MM.1S (cell line): Measurements from ENCODE around the gene VAPB.
"Not testable (repeated sequence)": the region's sequence is repeated elsewhere in the genome, so short reads cannot be mapped to it uniquely, and the experiment has no call there.

ENCODE experiments used
- DNase-seq: peaks from one replicate; pipeline ENCODE4 v3.0.0-alpha.2; 2015
- H2AFZ ChIP-seq: fragments of 300-600 bp; sonication (generic); 2 replicates; pipeline ENCODE4 v1.6.0; 2016; ENCODE audit warnings: antibody characterized with exemption, low read length
- H3F3A ChIP-seq: fragments of 300-600 bp; sonication (generic); 2 replicates; pipeline ENCODE4 v1.6.1; 2016; ENCODE audit warnings: mild to moderate bottlenecking, antibody characterized with exemption, low read length, moderate library complexity, mixed read lengths; ENCODE audit not compliant: insufficient read depth
- H3K27ac ChIP-seq: fragments of 300-600 bp; sonication (generic); 2 replicates; pipeline ENCODE4 v1.5.1; 2016; ENCODE audit warnings: mild to moderate bottlenecking, low read length
- H3K27me3 ChIP-seq: fragments of 300-600 bp; sonication (generic); replicated peaks from 2 replicates; pipeline ENCODE4 v1.6.0; 2016; ENCODE audit warnings: low read length; ENCODE audit not compliant: insufficient read depth
- H3K36me3 ChIP-seq: fragments of 300-600 bp; sonication (generic); replicated peaks from 2 replicates; pipeline ENCODE4 v1.6.1; 2016; ENCODE audit warnings: mild to moderate bottlenecking, low read length, mixed read lengths; ENCODE audit not compliant: insufficient read depth
- H3K4me1 ChIP-seq: fragments of 300-600 bp; sonication (generic); 2 replicates; pipeline ENCODE4 v1.6.1; 2016; ENCODE audit warnings: low read length, mixed read lengths
- H3K4me2 ChIP-seq: fragments of 300-600 bp; sonication (generic); 2 replicates; pipeline ENCODE4 v1.6.0; 2016; ENCODE audit warnings: low read depth, low read length
- H3K4me3 ChIP-seq: fragments of 300-600 bp; sonication (generic); 2 replicates; pipeline ENCODE4 v1.5.1; 2016; ENCODE audit warnings: low read length, mixed read lengths
- H3K79me2 ChIP-seq: fragments of 300-600 bp; sonication (generic); 2 replicates; pipeline ENCODE4 v1.6.1; 2016; ENCODE audit warnings: mixed run types, low read length, mixed read lengths
- H3K9ac ChIP-seq: fragments of 300-600 bp; sonication (generic); 2 replicates; pipeline ENCODE4 v1.6.1; 2016; ENCODE audit warnings: low read length, mixed read lengths
- H3K9me2 ChIP-seq: fragments of 300-600 bp; sonication (generic); replicated peaks from 2 replicates; pipeline ENCODE4 v1.6.1; 2016; ENCODE audit warnings: mild to moderate bottlenecking, low read length, mixed read lengths; ENCODE audit not compliant: insufficient read depth
- H3K9me3 ChIP-seq: fragments of 300-600 bp; sonication (generic); replicated peaks from 2 replicates; pipeline ENCODE4 v1.6.1; 2016; ENCODE audit warnings: mild to moderate bottlenecking, low read length, mixed read lengths; ENCODE audit not compliant: insufficient read depth
- H4K20me1 ChIP-seq: fragments of 300-600 bp; sonication (generic); 2 replicates; pipeline ENCODE4 v1.6.1; 2016; ENCODE audit warnings: mild to moderate bottlenecking, low read length, moderate library complexity, mixed read lengths; ENCODE audit not compliant: insufficient read depth
- EZH2 ChIP-seq: fragments of 300-600 bp; sonication (generic); optimal IDR thresholded peaks from 2 replicates; pipeline ENCODE3; 2017; ENCODE audit warnings: low read depth, mild to moderate bottlenecking, antibody characterized with exemption, low read length, mixed read lengths
- EZH2phosphoT487 ChIP-seq: fragments of 300-600 bp; sonication (generic); IDR thresholded peaks from 2 replicates; pipeline ENCODE4 v1.6.1; 2018; ENCODE audit warnings: antibody characterized with exemption, low read length
- TF ChIP-seq, protein P1 (sequence below): fragments of 300-600 bp; sonication (generic); IDR thresholded peaks from 2 replicates; pipeline ENCODE4 v1.5.1; 2016; ENCODE audit warnings: antibody characterized with exemption, low read length, mixed read lengths

Gene VAPB

DNA sequence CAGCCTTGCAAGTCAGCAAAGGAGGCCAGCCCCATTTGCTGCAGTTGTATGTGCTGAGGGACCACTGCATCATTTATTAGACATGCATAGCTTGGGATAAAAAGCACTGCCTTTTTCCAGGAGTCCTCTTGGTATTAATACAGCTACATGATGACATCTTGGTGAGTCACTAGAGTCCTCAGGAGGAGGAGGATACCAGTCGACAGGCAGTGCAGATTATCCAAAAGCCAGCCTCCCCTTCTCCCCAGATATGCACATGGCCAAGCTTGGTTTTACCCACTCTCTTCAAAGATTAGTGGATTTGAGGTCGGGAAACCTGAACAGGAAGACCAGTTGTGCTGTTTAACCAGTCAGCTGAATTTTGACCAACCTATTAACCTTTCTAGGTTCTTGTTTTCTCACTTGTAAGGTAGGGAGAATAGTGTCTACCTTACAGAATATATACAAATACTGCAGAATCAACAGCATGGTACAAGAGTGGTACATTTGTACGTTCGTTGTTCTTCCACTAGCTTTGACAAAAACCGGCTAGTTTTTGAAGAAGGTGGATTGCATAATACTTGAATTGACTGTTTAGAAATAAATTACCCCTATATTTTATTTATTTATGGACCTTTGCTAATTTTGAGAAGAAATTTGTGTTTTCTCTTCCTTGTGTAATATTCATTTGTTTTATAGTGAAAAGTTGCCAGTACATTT, 31.9 kb downstream of the VAPB start:
- TF ChIP-seq EZH2phosphoT487: no peak
- Histone ChIP-seq H3K79me2 (peaks cover 55% of the 10 kb centered on the region), H3K27me3 (no peaks in the 10 kb centered on the region), H3K36me3 (no peaks in the 10 kb centered on the region; the same call in 1 of the 2 replicates), H3K9me2 (no peaks in the 10 kb centered on the region), H3K4me1 (no peaks in the 10 kb centered on the region), H3K4me2 (no peak overlapping the region), H3K27ac (no peak overlapping the region), H3K9me3 (no peaks in the 10 kb centered on the region), H3K4me3 (no peak overlapping the region), H3K9ac (no peak overlapping the region), H4K20me1 (peaks cover 5% of the 10 kb centered on the region; the same call in 1 of the 2 replicates), H3F3A (no peaks in the 10 kb centered on the region), H2AFZ (no peak overlapping the region)
- DNase-seq: no peak

DNA sequence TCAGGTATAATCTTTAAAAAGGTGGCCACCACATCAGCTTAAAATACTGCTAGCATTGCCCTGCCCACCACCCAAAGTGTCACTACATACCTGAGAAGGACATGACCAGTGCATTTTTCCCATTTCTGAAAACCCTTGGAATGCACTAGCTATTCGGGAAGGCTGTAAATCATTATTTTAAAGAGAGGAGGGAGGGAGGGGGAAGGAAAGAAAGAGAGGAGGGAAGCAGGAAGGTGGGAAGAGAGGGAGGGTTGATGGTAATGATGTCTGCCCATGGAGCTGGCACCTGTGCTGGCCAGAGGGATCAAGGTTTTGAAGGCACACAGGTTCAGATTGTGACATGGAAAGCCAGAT, 32.4 kb downstream of the VAPB start:
- H3K9me2 ChIP-seq: no peaks in the 10 kb centered on the region
- H3K36me3 ChIP-seq: no peaks in the 10 kb centered on the region; the same call in 1 of the 2 replicates
- no peaks in the 10 kb centered on the region for H3F3A ChIP-seq
- H3K4me1 ChIP-seq: no peaks in the 10 kb centered on the region
- TF ChIP-seq EZH2phosphoT487 (no peak), EZH2 (no peak)
- TF ChIP-seq, protein P1, sequence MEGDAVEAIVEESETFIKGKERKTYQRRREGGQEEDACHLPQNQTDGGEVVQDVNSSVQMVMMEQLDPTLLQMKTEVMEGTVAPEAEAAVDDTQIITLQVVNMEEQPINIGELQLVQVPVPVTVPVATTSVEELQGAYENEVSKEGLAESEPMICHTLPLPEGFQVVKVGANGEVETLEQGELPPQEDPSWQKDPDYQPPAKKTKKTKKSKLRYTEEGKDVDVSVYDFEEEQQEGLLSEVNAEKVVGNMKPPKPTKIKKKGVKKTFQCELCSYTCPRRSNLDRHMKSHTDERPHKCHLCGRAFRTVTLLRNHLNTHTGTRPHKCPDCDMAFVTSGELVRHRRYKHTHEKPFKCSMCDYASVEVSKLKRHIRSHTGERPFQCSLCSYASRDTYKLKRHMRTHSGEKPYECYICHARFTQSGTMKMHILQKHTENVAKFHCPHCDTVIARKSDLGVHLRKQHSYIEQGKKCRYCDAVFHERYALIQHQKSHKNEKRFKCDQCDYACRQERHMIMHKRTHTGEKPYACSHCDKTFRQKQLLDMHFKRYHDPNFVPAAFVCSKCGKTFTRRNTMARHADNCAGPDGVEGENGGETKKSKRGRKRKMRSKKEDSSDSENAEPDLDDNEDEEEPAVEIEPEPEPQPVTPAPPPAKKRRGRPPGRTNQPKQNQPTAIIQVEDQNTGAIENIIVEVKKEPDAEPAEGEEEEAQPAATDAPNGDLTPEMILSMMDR: no peak
- peaks cover 5% of the 10 kb centered on the region; the same call in 1 of the 2 replicates for H4K20me1 ChIP-seq
- no peaks in the 10 kb centered on the region for H3K27me3 ChIP-seq
- no peaks in the 10 kb centered on the region for H3K9me3 ChIP-seq
- no peak overlapping the region for H3K4me2 ChIP-seq
- peaks cover 55% of the 10 kb centered on the region for H3K79me2 ChIP-seq
- no peak overlapping the region for H3K27ac ChIP-seq
- H2AFZ ChIP-seq: no peak overlapping the region
- no peak overlapping the region for H3K9ac ChIP-seq
- H3K4me3 ChIP-seq: no peak overlapping the region
- no peak for DNase-seq

DNA sequence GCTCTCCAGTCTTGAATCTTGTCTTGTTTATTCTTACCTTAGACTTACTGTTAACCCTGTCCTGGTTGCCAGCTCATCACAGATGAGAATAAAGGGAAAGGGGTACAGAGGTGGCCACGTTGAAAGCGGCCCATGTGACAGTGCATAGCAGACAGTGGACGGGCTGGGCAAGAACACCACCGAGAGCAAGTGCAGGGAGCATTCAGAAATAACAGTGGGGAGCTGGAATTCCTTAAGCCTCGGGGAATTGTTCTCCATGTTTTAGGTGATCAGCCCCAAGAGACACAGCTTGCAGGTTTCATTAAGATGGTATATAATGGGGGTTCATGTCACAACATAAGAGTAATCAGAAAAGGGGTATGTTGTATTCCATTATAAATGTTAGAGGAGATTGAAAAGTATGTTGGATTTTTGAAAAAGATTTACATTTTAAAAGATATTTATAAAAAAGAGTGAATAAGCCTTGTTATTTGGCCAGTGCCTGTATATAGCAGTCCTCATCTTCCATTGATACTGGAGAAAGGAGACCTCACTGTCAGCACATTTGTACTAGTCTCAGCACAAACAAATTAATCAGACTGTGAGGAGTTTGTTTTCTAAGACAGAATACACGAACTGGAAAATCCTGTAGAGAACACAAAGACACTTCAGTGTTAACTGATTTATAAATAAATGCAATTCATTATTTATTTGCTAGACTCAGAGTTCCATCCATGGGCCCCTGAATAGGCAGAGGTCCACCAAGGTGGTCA, 35.4 kb downstream of the VAPB start:
- TF ChIP-seq EZH2 (no peak), EZH2phosphoT487 (no peak)
- TF ChIP-seq, protein P1: no peak
- Histone ChIP-seq H3K27ac (no peak overlapping the region), H3K4me3 (no peak overlapping the region), H3K36me3 (no peaks in the 10 kb centered on the region; the same call in 1 of the 2 replicates), H3K27me3 (no peaks in the 10 kb centered on the region), H3K4me2 (no peak overlapping the region), H4K20me1 (no peaks in the 10 kb centered on the region), H3K9me3 (no peaks in the 10 kb centered on the region), H3K4me1 (no peaks in the 10 kb centered on the region), H3K79me2 (peaks cover 59% of the 10 kb centered on the region), H3K9ac (no peak overlapping the region), H2AFZ (no peak overlapping the region), H3F3A (no peaks in the 10 kb centered on the region), H3K9me2 (no peaks in the 10 kb centered on the region)
- DNase-seq: no peak

DNA sequence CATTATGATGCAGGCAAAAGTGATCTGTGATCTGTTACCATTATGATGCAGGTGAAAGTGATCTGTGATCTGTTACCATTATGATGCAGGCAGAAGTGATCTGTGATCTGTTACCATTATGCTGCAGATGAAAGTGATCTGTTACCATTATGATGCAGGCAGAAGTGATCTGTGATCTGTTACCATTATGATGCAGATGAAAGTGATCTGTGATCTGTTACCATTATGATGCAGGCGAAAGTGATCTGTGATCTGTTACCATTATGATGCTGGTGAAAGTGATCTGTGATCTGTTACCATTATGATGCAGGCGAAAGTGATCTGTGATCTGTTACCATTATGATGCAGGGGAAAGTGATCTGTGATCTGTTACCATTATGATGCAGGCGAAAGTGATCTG, 38.5 kb downstream of the VAPB start:
- DNase-seq, H3F3A ChIP-seq, H3K36me3 ChIP-seq, H4K20me1 ChIP-seq, H3K9me2 ChIP-seq, H3K27me3 ChIP-seq, H3K4me1 ChIP-seq, H3K9ac ChIP-seq, H2AFZ ChIP-seq, H3K9me3 ChIP-seq, H3K4me2 ChIP-seq, H3K27ac ChIP-seq, H3K4me3 ChIP-seq: not testable (repeated sequence)
- peaks cover 75% of the 10 kb centered on the region for H3K79me2 ChIP-seq
